ENCODE results near the gene ANKMY2. TPM values are rescaled to one million over a fixed set of nuclear protein-coding genes. Genes with fewer than 3 reads are reported as not detected.
"Not testable (repeated sequence)": the region's sequence is repeated elsewhere in the genome, so short reads cannot be mapped to it uniquely, and the experiment has no call there.

The ANKMY2 gene
- total RNA-seq, 1 donor, result 26.8 TPM

DNA sequence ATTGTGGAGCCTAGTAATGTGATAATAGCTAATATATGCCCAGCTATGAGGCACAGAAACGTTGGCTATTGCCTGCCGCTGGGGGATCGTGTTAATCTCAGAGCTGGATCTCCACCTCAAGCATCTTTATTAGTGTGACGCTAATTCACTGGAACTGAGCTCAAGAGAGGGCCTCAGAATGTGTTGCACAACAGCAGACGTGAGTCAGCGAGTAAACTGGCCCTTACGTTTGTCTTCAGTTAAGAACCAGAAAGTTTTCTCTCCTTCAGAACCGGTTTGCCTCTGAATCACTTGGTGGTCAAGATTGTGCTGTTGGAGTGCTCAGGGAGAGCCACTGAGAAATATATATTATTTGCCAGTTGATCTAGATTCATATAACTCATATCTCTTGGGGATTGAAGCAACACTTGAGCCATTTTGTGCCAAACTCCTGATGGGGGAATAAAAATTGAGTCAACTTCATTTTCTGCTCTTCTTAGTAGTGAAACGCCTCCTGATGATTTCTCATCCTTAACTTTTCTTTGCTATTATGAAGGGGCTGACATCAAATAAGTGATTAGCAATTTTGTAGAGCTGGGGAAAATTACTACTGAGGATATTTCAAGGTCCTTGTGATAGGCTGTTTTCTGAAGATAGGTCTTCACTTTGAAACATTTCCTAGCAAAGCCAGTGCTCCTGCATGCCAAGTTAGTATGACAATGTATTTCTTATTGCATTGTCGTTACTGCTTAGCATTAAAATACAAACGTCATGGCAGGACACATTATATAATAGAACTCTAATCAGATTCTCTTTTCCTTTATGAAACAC, 22.7 kb upstream of the ANKMY2 start:
- H3K27me3 ChIP-seq (ENCODE audit: insufficient read depth, low read length), result no peaks in the 10 kb centered on the region
- H3K9me3 ChIP-seq (ENCODE audit: low read depth, low read length), result no peaks in the 10 kb centered on the region
- H3K36me3 ChIP-seq (ENCODE audit: insufficient read depth, low read length), result peaks cover 12% of the 10 kb centered on the region
- no peaks in the 10 kb centered on the region for H4K20me1 ChIP-seq (ENCODE audit: insufficient read depth, low read length)
- H3K27ac ChIP-seq (ENCODE audit: low read depth, low read length), result peak overlapping the region; percentile 97
- TF ChIP-seq, protein P1, sequence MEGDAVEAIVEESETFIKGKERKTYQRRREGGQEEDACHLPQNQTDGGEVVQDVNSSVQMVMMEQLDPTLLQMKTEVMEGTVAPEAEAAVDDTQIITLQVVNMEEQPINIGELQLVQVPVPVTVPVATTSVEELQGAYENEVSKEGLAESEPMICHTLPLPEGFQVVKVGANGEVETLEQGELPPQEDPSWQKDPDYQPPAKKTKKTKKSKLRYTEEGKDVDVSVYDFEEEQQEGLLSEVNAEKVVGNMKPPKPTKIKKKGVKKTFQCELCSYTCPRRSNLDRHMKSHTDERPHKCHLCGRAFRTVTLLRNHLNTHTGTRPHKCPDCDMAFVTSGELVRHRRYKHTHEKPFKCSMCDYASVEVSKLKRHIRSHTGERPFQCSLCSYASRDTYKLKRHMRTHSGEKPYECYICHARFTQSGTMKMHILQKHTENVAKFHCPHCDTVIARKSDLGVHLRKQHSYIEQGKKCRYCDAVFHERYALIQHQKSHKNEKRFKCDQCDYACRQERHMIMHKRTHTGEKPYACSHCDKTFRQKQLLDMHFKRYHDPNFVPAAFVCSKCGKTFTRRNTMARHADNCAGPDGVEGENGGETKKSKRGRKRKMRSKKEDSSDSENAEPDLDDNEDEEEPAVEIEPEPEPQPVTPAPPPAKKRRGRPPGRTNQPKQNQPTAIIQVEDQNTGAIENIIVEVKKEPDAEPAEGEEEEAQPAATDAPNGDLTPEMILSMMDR (IDR thresholded peaks at IDR 0.05; ENCODE audit: extremely low read depth, low read depth, low read length), result peak; percentile 35
- H3K4me2 ChIP-seq (ENCODE audit: insufficient read depth, low read length), result peak overlapping the region; percentile 69
- peaks cover 32% of the 10 kb centered on the region for H3K4me1 ChIP-seq (ENCODE audit: insufficient read depth, low read length)
- H3K79me2 ChIP-seq (ENCODE audit: insufficient read depth, low read length), result peaks cover 47% of the 10 kb centered on the region
- DNase-seq (ENCODE audit: insufficient read length, low spot score, missing footprints), result peak; percentile 81
- peak overlapping the region; percentile 13 for H3K4me3 ChIP-seq (ENCODE audit: insufficient read depth, low read length)
- H2AFZ ChIP-seq (ENCODE audit: low read length), result no peak overlapping the region

DNA sequence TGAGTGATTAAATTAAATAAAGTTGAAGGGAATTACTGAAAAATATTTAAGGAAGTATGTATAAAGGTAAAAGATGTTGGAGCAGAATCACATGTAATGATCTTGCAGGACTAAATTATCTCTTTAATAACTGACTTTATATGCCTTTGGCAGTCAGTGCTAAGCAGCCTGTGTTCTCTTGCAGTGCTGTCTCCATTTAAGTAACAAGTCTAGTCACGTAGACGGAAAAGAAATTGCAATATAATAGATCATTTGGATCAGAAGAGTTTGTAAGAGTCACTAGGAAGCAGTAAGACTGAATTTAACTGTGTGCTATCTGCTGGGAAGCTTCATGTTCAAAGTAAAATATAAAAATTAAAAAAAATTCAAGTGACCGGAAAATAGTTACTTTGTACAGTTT, 21.8 kb upstream of the ANKMY2 start:
- Histone ChIP-seq H4K20me1 (ENCODE audit: insufficient read depth, low read length) (no peaks in the 10 kb centered on the region), H3K4me1 (ENCODE audit: insufficient read depth, low read length) (peaks cover 32% of the 10 kb centered on the region), H3K27me3 (ENCODE audit: insufficient read depth, low read length) (no peaks in the 10 kb centered on the region), H3K79me2 (ENCODE audit: insufficient read depth, low read length) (peaks cover 49% of the 10 kb centered on the region), H3K4me3 (ENCODE audit: insufficient read depth, low read length) (no peak overlapping the region), H2AFZ (ENCODE audit: low read length) (no peak overlapping the region), H3K27ac (ENCODE audit: low read depth, low read length) (peak overlapping the region; percentile 97), H3K36me3 (ENCODE audit: insufficient read depth, low read length) (peaks cover 8% of the 10 kb centered on the region), H3K9me3 (ENCODE audit: low read depth, low read length) (no peaks in the 10 kb centered on the region), H3K4me2 (ENCODE audit: insufficient read depth, low read length) (peak overlapping the region; percentile 56)
- no peak for DNase-seq (ENCODE audit: insufficient read length, low spot score, missing footprints)
- TF ChIP-seq, protein P1 (IDR thresholded peaks at IDR 0.05; ENCODE audit: extremely low read depth, low read depth, low read length), result no peak

DNA sequence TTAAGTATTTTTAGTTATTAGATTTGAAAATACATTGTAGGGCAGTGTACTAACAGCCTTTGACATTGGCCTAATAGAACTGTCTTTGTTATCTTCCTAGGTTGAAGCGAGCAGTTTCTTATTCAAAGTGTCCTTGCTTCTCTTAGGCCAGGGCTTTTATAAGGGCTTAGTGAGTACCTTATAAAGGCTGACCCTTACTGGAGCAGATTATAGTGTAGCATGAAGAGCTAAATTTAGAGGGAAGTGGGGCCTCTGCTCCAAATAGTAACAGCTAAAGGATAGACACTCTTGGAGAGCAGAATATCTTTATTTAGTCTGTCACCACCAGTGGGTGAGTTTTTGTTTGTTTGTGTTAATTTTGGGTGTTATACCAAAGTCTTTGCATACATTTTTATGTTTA, 16.4 kb upstream of the ANKMY2 start:
- Histone ChIP-seq H3K4me1 (ENCODE audit: insufficient read depth, low read length) (peaks cover 20% of the 10 kb centered on the region), H3K27ac (ENCODE audit: low read depth, low read length) (peak overlapping the region; percentile 25), H3K9me3 (ENCODE audit: low read depth, low read length) (no peaks in the 10 kb centered on the region), H4K20me1 (ENCODE audit: insufficient read depth, low read length) (peaks cover 4% of the 10 kb centered on the region), H2AFZ (ENCODE audit: low read length) (no peak overlapping the region), H3K36me3 (ENCODE audit: insufficient read depth, low read length) (peaks cover 5% of the 10 kb centered on the region), H3K27me3 (ENCODE audit: insufficient read depth, low read length) (no peaks in the 10 kb centered on the region), H3K4me2 (ENCODE audit: insufficient read depth, low read length) (no peak overlapping the region), H3K79me2 (ENCODE audit: insufficient read depth, low read length) (peaks cover 73% of the 10 kb centered on the region), H3K4me3 (ENCODE audit: insufficient read depth, low read length) (no peak overlapping the region)
- TF ChIP-seq, protein P1 (IDR thresholded peaks at IDR 0.05; ENCODE audit: extremely low read depth, low read depth, low read length), result no peak
- no peak for DNase-seq (ENCODE audit: insufficient read length, low spot score, missing footprints)

DNA sequence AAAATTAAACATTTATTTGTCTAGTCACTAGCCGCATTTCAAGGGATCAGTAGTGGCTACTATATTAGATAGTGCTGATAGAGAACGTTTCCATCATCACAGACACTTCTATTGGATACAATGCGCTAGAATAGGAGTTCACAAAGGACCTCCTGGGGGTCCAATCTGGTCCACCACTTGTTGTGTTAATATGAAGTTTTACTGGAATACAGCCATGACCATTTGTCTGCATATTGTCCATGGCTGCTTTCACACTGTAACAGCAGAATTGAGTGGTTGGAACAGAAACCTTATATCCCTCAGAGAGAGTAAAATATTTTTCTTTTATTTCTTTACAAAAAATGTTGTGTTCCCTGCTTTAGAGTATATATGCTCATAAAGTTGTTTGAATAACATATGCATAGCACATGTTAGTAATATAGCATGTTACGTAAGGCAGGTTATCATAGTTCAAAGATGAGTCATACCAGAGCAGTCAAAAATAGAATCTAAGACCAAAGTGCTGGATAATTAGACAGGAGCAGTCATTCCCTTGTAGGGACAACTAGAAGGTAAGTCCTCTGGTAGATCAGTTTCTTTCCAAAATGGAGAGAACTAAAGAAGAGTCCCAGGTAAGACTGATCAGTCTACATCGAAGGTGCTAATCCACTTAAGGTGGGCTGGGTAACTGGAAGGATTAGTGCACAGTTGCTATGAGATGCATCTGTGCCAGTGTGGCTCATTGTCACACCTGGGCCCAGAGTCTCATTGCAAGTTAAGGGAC, 15.3 kb upstream of the ANKMY2 start:
- Histone ChIP-seq H3K27ac (ENCODE audit: low read depth, low read length) (peak overlapping the region; percentile 38), H3K27me3 (ENCODE audit: insufficient read depth, low read length) (no peaks in the 10 kb centered on the region), H3K79me2 (ENCODE audit: insufficient read depth, low read length) (peaks cover 82% of the 10 kb centered on the region)

DNA sequence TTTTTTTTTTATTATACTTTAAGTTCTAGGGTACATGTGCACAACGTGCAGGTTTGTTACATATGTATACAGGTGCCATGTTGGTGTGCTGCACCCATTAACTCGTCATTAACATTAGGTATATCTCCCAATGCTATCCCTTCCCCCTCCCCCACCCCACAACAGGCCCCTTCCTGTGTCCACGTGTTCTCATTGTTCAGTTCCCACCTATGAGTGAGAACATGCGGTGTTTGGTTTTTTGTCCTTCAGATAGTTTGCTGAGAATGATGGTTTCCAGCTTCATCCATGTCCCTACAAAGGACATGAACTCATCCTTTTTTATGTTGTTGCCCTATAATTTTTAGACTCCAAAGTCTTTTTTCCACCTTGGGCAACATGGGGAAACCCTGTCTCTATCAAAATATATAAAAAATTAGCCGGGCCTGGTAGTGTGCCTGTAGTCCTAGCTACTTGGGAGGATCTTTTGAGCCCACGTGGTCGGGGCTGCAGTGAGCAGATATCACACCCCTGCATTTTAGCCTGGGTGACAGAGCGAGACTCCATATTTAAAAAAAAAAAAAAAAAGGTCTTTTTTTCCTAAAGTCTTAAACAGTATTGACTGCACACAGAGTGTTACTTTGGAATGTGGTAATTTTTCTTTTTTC, 14.4 kb upstream of the ANKMY2 start:
- Histone ChIP-seq H3K79me2 (ENCODE audit: insufficient read depth, low read length) (peaks cover 84% of the 10 kb centered on the region), H3K4me1 (ENCODE audit: insufficient read depth, low read length) (peaks cover 20% of the 10 kb centered on the region)
- H3K27me3 ChIP-seq (ENCODE audit: insufficient read depth, low read length); H3K36me3 ChIP-seq (ENCODE audit: insufficient read depth, low read length); H3K4me2 ChIP-seq (ENCODE audit: insufficient read depth, low read length); H3K9me3 ChIP-seq (ENCODE audit: low read depth, low read length); H4K20me1 ChIP-seq (ENCODE audit: insufficient read depth, low read length); H3K27ac ChIP-seq (ENCODE audit: low read depth, low read length); H3K4me3 ChIP-seq (ENCODE audit: insufficient read depth, low read length); DNase-seq (ENCODE audit: insufficient read length, low spot score, missing footprints); H2AFZ ChIP-seq (ENCODE audit: low read length): not testable (repeated sequence)

More for the DNA sequence above, 15.3 kb upstream of the ANKMY2 start:
- no peaks in the 10 kb centered on the region for H3K36me3 ChIP-seq (ENCODE audit: insufficient read depth, low read length)
- H3K4me2 ChIP-seq (ENCODE audit: insufficient read depth, low read length), result peak overlapping the region; percentile 14
- no peak overlapping the region for H2AFZ ChIP-seq (ENCODE audit: low read length)
- no peak for DNase-seq (ENCODE audit: insufficient read length, low spot score, missing footprints)
- TF ChIP-seq, protein P1 (IDR thresholded peaks at IDR 0.05; ENCODE audit: extremely low read depth, low read depth, low read length), result no peak
- H3K4me1 ChIP-seq (ENCODE audit: insufficient read depth, low read length), result peaks cover 20% of the 10 kb centered on the region
- peaks cover 4% of the 10 kb centered on the region for H4K20me1 ChIP-seq (ENCODE audit: insufficient read depth, low read length)
- no peaks in the 10 kb centered on the region for H3K9me3 ChIP-seq (ENCODE audit: low read depth, low read length)
- no peak overlapping the region for H3K4me3 ChIP-seq (ENCODE audit: insufficient read depth, low read length)
